Liver (tissue), 9 donors: Measurements from ENCODE around the gene NOTCH4. TPM values are rescaled to one million over a fixed set of nuclear protein-coding genes. Genes with fewer than 3 reads are reported as not detected.

Experiments
- DNase-seq: peaks from one replicate; pipeline ENCODE4 v3.0.0-alpha.2; 2017; ENCODE audit warnings: low spot score
- H3K27ac ChIP-seq, 2 donors: one replicate each; pipeline ENCODE4 v1.7.0; 2013; ENCODE audit warnings: inconsistent platforms in 2 of 2, low read length in 2 of 2, control low read depth in 1 of 2, low read depth in 1 of 2, mild to moderate bottlenecking in 1 of 2
- H3K27me3 ChIP-seq, 4 donors: one replicate each; pipeline versions ENCODE4 v1.6.1 to v1.7.0; 2013; ENCODE audit warnings: low read length in 3 of 4, inconsistent platforms in 1 of 4, mild to moderate bottlenecking in 1 of 4, moderate library complexity in 1 of 4; ENCODE audit not compliant: control insufficient read depth in 4 of 4, insufficient read depth in 4 of 4
- H3K36me3 ChIP-seq, 4 donors: one replicate each; pipeline versions ENCODE4 v1.6.1 to v1.7.0; 2013; ENCODE audit warnings: low read length in 3 of 4, mild to moderate bottlenecking in 3 of 4, low read depth in 1 of 4, moderate library complexity in 1 of 4; ENCODE audit not compliant: control insufficient read depth in 4 of 4, insufficient read depth in 3 of 4
- H3K4me1 ChIP-seq, 4 donors: one replicate each; pipeline versions ENCODE4 v1.6.1 to v1.7.0; 2013; ENCODE audit warnings: low read length in 3 of 4, mild to moderate bottlenecking in 3 of 4, moderate library complexity in 1 of 4; ENCODE audit not compliant: control insufficient read depth in 4 of 4, insufficient read depth in 4 of 4
- H3K4me3 ChIP-seq, 3 donors: one replicate each; pipeline versions ENCODE4 v1.6.1 to v1.7.0; 2013; ENCODE audit warnings: low read length in 3 of 3, control low read depth in 1 of 3, low read depth in 1 of 3, mild to moderate bottlenecking in 1 of 3
- H3K9ac ChIP-seq, 2 donors: one replicate each; pipeline ENCODE4 v1.7.0; 2013; ENCODE audit warnings: low read length in 2 of 2, mild to moderate bottlenecking in 2 of 2, moderate library complexity in 2 of 2, control low read depth in 1 of 2, low read depth in 1 of 2
- H3K9me3 ChIP-seq, 4 donors: one replicate each; pipeline versions ENCODE4 v1.6.1 to v1.7.0; 2013; ENCODE audit warnings: low read length in 3 of 4; ENCODE audit not compliant: control insufficient read depth in 4 of 4
- EGR1 ChIP-seq, 2 donors: IDR thresholded peaks; 2 replicates each; pipeline ENCODE4 v1.6.1; 2016 to 2018; ENCODE audit warnings: antibody characterized with exemption in 2 of 2, low read depth in 2 of 2
- FOXA1 ChIP-seq: IDR thresholded peaks from 2 replicates; pipeline ENCODE4 v1.6.1; 2016; ENCODE audit warnings: antibody characterized with exemption
- FOXA2 ChIP-seq: IDR thresholded peaks from 2 replicates; pipeline ENCODE4 v1.6.1; 2016; ENCODE audit warnings: antibody characterized with exemption
- GABPA ChIP-seq, 2 donors: IDR thresholded peaks in 1 of 2; conservative IDR thresholded peaks in 1 of 2; 2 replicates each; pipeline ENCODE4 v1.6.1; 2016; ENCODE audit warnings: antibody characterized with exemption in 2 of 2, mild to moderate bottlenecking in 1 of 2, moderate library complexity in 1 of 2
- HNF4A ChIP-seq, 2 donors: conservative IDR thresholded peaks; 2 replicates each; pipeline ENCODE4 v1.6.1; 2016; ENCODE audit warnings: antibody characterized with exemption in 2 of 2, mild to moderate bottlenecking in 2 of 2
- JUND ChIP-seq, 2 donors: IDR thresholded peaks; 2 replicates each; pipeline ENCODE4 v1.6.1; 2016; ENCODE audit warnings: antibody characterized with exemption in 2 of 2
- MAX ChIP-seq: IDR thresholded peaks from 2 replicates; pipeline ENCODE4 v1.6.1; 2016; ENCODE audit warnings: antibody characterized with exemption
- NR2F2 ChIP-seq: IDR thresholded peaks from 2 replicates; pipeline ENCODE4 v1.6.1; 2016; ENCODE audit warnings: antibody characterized with exemption
- REST ChIP-seq: IDR thresholded peaks from 2 replicates; pipeline ENCODE4 v1.6.1; 2016; ENCODE audit warnings: antibody characterized with exemption, mild to moderate bottlenecking
- TAF1 ChIP-seq: conservative IDR thresholded peaks from 2 replicates; pipeline ENCODE4 v1.6.1; 2016; ENCODE audit warnings: antibody characterized with exemption, mild to moderate bottlenecking
- YY1 ChIP-seq: IDR thresholded peaks from 2 replicates; pipeline ENCODE4 v1.6.1; 2016; ENCODE audit warnings: antibody characterized with exemption, mild to moderate bottlenecking
- ZBTB33 ChIP-seq: IDR thresholded peaks from 2 replicates; pipeline ENCODE4 v1.6.1; 2016; ENCODE audit warnings: antibody characterized with exemption
- WGBS: extraction: QIAGEN DNeasy Blood & Tissue Kit; methylation state at CpG from one replicate; pipeline ENCODE4 v1.1.7; 2013; 5-methylcytosine and 5-hydroxymethylcytosine counted together
- polyA plus RNA-seq, 2 donors: library from polyadenylated mRNA; stranded (reverse) in 1 of 2; unstranded in 1 of 2; fragments of 200-250 nt in 1 of 2; fragments of >200 nt in 1 of 2; fragmentation: Nextera tagmentation in 1 of 2; extraction: Ambion mirVana in 1 of 2; gene quantifications; one replicate each; pipeline versions ENCODE4 v1.2.1 to v1.2.3, GENCODE V29; 2013 to 2015
- total RNA-seq, 2 donors: library from RNA; depleted of rRNA; stranded (reverse); fragments of >200 nt; gene quantifications; one replicate each; pipeline ENCODE4 v1.2.3, GENCODE V29; 2014
- donor health status: healthy.
- donor health status: healthy.
- donor health status: healthy.
- donor health status: healthy.
- donor health status: healthy.

The NOTCH4 gene
- total and polyA plus RNA-seq, 4 donors = 2.6 to 15.1 (median 8.8) TPM

- no peak for TF ChIP-seq GABPA (IDR thresholded peaks at IDR 0.05 in 1 of 2, conservative IDR thresholded peaks at IDR 0.05 in 1 of 2)
- TF ChIP-seq HNF4A (conservative IDR thresholded peaks at IDR 0.05) = no peak
Observed at GRCh38 chr6:32255199-32256153, 31.6 kb upstream of the NOTCH4 start (continued).

GRCh38 chr6:32254761-32255198 is 30.9 kb upstream of the NOTCH4 start:
- no peak overlapping the region for H3K4me3 ChIP-seq
- H3K4me1 ChIP-seq = no peaks in the 10 kb centered on the region
- H3K36me3 ChIP-seq = no peaks in the 10 kb centered on the region
- peaks cover 0 to 9% (median 3%) of the 10 kb centered on the region in 4 donors for H3K27me3 ChIP-seq
- H3K9ac ChIP-seq = no peak overlapping the region
- 14% methylated on average over 12 of the region's 12 CpGs for WGBS
- H3K27ac ChIP-seq = peak overlapping the region in 1 of 2 donors; percentile 6
- no peaks in the 10 kb centered on the region for H3K9me3 ChIP-seq
- TF ChIP-seq REST = no peak
- TF ChIP-seq MAX = no peak
- no peak for TF ChIP-seq YY1
- TF ChIP-seq EGR1 (IDR thresholded peaks at IDR 0.05; ENCODE audit: low read depth in 2 of 2) = no peak
- no peak for DNase-seq

GRCh38 chr6:32252331-32253009 is 28.6 kb upstream of the NOTCH4 start:
- no peak overlapping the region for H3K27ac ChIP-seq
- H3K27me3 ChIP-seq = peaks cover 0 to 9% (median 3%) of the 10 kb centered on the region in 4 donors
- no peak for DNase-seq
- H3K36me3 ChIP-seq = no peaks in the 10 kb centered on the region
- 22% methylated on average over 2 of the region's 2 CpGs for WGBS
- TF ChIP-seq FOXA1 = no peak
- TF ChIP-seq ZBTB33 = no peak
- TF ChIP-seq NR2F2 = no peak
- no peak for TF ChIP-seq REST
- TF ChIP-seq TAF1 = no peak
- TF ChIP-seq JUND (IDR thresholded peaks at IDR 0.05) = no peak
- TF ChIP-seq HNF4A (conservative IDR thresholded peaks at IDR 0.05) = no peak
- no peak for TF ChIP-seq FOXA2
- no peak for TF ChIP-seq GABPA (IDR thresholded peaks at IDR 0.05 in 1 of 2, conservative IDR thresholded peaks at IDR 0.05 in 1 of 2)
- no peak for TF ChIP-seq YY1
- H3K4me1 ChIP-seq = no peaks in the 10 kb centered on the region
- H3K9ac ChIP-seq = no peak overlapping the region
- H3K4me3 ChIP-seq = no peak overlapping the region
- no peaks in the 10 kb centered on the region for H3K9me3 ChIP-seq
